ENCODE measurements around the gene APOH.

Gene APOH

DNA sequence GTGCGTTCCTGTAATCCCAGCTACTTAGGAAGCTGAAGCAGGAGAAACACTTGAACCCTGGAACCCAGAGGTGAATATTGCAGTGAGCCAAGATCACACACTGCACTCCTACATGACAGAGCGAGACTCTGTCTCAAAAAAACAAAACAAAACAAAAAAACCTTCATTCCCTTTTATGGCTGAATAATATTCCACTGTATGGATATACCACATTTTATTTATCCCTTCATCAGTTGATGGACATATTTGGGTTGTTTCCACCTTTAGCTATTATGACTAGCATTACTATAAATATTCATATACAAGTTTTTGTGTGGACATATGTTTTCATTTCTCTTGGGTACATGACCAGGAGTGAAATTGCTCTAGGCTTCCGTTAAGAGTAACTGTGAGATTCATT, 42.3 kb upstream of the APOH start:
- Histone ChIP-seq H3K4me3 (no peak overlapping the region), H3K27ac (no peak overlapping the region)
- DNase-seq (ENCODE audit: low spot score) = no peak
- no peak for TF ChIP-seq CTCF (IDR thresholded peaks at IDR 0.05)

- TF ChIP-seq CTCF (IDR thresholded peaks at IDR 0.05) = no peak
Measured at GRCh38 chr17:66270106-66270505, 40.9 kb upstream of the APOH start.

DNA sequence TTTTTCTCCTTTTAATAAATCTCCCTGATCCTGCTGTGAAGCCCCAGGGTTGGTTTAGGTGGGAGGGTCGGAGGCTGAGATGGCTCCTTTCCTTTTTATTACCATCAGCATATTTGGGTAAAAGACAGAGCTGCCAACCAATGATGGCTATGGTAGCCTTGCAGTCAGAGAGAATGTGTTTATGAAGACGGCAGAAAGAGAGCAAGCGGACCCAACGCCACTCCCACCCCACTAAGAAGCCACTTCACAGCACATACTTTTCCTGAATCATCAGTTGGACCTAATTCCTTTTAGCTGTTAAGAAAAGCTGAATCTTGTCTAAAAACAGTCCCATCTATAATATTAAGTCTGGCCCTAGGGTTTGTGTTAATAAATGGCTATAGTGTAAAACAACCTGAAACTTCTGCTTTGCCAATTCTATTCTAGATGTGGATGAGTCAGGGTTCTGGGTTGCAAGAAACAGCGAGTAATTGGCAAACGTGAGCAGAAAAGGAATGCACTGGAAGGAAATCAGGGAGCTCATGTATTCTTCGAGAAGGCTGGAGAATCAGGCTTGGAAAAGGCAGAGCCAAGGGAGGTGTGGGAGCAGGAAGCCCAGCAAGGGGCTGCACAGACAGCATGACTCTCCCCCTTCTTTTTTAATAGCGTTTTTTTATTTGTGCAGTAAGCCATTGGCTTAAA, 39.2 kb upstream of the APOH start:
- Histone ChIP-seq H3K27ac (no peak overlapping the region), H3K4me3 (no peak overlapping the region)
- DNase-seq (ENCODE audit: low spot score) = no peak
- no peak for TF ChIP-seq CTCF (IDR thresholded peaks at IDR 0.05)

More at GRCh38 chr17:66270106-66270505, 40.9 kb upstream of the APOH start:
- no peak for DNase-seq (ENCODE audit: low spot score)
- Histone ChIP-seq H3K27ac (no peak overlapping the region), H3K4me3 (no peak overlapping the region)

DNA sequence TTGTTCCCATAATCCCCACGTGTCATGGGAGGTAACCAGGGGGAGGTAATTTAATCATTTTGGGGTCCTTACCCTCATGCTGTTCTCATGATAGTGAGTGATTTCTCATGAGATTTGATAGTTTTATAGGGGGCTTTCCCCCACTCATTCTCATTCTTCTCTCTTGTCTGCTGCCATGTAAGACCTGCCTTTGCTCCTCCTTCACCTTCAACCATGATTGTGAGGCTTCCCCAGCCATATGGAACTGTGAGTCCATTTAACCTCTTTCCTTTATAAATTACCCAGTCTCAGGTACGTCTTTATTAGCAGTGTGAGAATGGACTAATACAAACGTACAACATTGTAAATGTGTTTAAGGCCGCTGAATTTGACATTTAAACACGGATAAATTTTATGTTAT, 35.5 kb upstream of the APOH start:
- Histone ChIP-seq H3K27ac (no peak overlapping the region), H3K4me3 (no peak overlapping the region)
- TF ChIP-seq CTCF (IDR thresholded peaks at IDR 0.05) = no peak
- DNase-seq (ENCODE audit: low spot score) = no peak

- TF ChIP-seq CTCF (IDR thresholded peaks at IDR 0.05) = no peak
- no peak overlapping the region for H3K4me3 ChIP-seq
Measured at GRCh38 chr17:66262767-66263166, 33.6 kb upstream of the APOH start.

GRCh38 chr17:66260688-66261087, 31.5 kb upstream of the APOH start:
- no peak overlapping the region for H3K4me3 ChIP-seq
- DNase-seq (ENCODE audit: low spot score) = no peak
- no peak overlapping the region for H3K27ac ChIP-seq
- no peak for TF ChIP-seq CTCF (IDR thresholded peaks at IDR 0.05)

More at GRCh38 chr17:66262767-66263166, 33.6 kb upstream of the APOH start:
- DNase-seq (ENCODE audit: low spot score) = no peak
- no peak overlapping the region for H3K27ac ChIP-seq

DNA sequence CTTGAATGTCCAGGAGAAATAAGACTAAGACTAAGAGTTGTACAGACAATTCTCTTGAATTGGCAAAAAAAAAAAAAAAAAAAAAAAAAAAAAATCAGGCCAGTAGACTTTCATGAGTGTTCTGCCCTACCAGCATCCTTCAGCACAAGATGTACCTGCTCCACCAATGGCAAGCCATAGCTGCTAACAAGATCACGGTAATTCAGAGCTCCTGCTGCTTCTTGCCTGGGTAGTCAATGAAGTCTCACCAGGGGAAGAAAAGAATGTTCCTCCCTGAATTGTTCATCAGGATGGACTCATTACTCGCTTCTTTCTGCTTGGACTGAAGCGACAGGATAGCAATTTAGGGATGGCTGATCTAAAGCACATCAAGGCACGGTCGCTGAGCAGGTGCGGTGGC, 31.1 kb upstream of the APOH start:
- TF ChIP-seq CTCF (IDR thresholded peaks at IDR 0.05) = no peak
- H3K4me3 ChIP-seq = no peak overlapping the region
- DNase-seq (ENCODE audit: low spot score) = no peak
- no peak overlapping the region for H3K27ac ChIP-seq

Measured in coronary artery (tissue), 2 donors.